ENCODE measurements around the gene CXXC5.
A peak's percentile ranks its signal among the peaks of the same experiment; 100 is the strongest.

The CXXC5 gene

DNA sequence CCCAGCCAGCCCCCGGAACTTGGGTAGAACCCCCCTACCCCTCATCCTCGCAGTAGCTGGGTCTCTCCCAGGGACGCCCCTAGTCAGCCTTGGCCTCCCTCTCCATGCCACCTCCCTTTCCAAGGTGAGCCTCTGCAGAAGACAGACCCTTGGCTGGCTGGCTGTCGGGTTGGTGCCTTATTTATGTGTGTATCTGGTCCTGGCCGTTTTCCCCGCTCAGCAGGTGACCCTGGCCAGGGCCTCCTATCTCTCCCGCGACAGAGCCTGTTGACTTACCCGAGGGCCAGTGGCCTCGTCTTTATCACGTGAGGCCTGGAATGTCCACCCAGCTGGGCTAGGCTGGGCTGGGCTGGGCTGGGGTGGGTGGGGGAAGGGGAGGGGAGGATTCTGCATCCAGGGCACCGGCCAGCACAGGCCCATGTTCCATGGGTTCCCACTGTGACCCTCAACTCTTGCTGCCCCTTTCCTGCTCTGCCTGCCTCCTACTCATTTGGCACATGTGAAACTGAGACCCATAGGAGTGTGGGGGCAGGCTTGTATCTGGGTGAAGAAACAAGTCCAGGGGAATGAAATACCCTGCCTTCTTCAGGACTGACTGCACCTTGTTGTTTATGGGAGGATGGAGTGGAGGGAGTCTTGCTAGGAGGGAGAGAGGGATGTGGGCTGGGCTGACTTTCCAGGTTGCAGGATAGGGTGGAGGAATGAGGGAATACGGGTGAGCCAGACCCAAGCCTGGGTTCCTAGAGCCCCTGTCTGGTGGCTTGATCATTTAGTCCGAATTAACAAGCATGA is 3.1 kb downstream of the CXXC5 start:
- DNase-seq (ENCODE audit: low read depth in 3 of 3): no peak

- peak in 1 of 3 donors; percentile 55 for DNase-seq (ENCODE audit: low read depth in 3 of 3)
These were observed 4.0 kb downstream of the CXXC5 start for GRCh38 chr5:139651853-139652787.

DNA sequence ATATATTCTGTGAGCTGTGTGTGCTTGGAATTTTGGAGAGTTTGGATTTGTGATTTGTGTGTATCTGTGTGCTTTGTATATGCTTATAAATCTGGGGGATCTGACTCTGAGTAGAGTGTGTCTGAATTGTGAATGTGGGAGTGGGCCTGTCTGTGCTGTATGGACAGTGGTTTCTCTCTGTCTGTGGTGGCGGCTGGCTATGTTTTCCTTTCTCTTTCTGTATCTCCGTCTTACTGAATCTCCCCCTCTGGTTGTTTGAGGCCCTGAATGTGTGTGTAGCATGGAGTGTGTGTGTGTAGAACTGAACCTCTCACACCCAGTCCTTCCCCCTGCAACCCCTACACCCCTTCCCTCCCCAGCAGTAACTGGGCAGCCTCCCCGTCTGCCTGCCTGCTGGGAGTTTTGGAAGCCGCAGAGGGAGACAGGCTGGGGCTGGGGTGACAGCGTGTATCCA is 4.7 kb downstream of the CXXC5 start:
- no peak for DNase-seq (ENCODE audit: low read depth in 3 of 3)

- no peak for DNase-seq (ENCODE audit: low read depth in 3 of 3)
These were observed 5.5 kb downstream of the CXXC5 start for GRCh38 chr5:139653616-139654015.

GRCh38 chr5:139654464-139654863 is 6.3 kb downstream of the CXXC5 start:
- DNase-seq (ENCODE audit: low read depth in 3 of 3): no peak

DNA sequence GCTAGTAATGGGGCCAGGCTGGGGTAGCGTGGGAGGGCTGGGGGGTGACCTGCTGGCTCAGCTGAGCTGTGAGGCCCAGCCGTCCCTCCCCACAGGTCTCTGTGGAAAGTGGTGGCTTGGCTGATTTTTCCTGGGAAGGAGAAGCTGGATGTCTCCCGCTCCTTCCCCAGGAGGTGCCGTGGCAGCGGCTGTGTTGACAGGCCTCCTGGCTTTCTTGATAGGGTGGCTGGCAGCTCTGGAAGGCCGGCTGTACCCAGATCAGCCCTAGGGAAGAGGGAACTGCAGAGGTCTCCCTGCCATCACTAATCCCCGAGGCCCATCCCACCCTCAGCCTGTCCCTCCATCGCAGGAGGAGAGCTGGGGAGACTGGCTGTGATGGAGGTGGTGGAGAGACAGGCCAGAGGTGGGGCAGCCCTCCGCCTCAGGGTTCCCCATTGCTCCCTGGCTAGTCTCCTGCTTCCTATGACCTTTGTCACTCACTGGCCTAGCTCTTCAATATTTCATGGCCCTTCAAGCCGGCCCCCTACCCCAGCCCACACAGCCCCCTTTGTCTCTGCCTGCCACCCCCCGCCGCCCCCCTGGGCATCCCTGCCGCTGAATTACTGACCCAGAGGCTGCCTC is 6.8 kb downstream of the CXXC5 start:
- DNase-seq (ENCODE audit: low read depth in 3 of 3): no peak

DNA sequence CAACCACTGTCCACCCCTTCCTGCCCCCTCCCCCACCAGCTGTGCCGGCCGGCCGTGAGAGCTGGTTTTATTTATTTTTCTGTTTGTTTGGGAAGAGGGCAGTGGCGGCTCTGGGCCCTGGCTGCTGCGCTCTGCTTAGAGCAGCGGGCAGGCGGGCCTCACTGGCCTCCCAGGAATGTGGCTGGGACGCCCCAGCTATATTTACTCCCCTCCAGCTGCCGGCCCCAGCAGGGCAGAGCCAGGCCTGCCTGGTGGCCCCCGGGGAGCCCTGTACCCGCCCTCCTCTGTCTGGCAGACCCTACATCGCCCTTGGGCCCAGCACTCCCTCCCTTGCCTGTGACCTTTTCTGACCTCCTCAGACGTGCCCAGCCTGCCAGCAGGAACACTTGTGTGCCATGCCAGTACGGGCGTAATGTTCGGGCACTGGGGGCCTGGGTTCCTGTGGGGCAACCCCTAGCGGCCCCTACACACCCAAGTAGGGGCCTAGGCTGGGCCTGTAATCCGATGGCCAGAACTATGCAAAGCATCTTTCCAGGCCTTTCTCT is 7.7 kb downstream of the CXXC5 start:
- DNase-seq (ENCODE audit: low read depth in 3 of 3): no peak

DNA sequence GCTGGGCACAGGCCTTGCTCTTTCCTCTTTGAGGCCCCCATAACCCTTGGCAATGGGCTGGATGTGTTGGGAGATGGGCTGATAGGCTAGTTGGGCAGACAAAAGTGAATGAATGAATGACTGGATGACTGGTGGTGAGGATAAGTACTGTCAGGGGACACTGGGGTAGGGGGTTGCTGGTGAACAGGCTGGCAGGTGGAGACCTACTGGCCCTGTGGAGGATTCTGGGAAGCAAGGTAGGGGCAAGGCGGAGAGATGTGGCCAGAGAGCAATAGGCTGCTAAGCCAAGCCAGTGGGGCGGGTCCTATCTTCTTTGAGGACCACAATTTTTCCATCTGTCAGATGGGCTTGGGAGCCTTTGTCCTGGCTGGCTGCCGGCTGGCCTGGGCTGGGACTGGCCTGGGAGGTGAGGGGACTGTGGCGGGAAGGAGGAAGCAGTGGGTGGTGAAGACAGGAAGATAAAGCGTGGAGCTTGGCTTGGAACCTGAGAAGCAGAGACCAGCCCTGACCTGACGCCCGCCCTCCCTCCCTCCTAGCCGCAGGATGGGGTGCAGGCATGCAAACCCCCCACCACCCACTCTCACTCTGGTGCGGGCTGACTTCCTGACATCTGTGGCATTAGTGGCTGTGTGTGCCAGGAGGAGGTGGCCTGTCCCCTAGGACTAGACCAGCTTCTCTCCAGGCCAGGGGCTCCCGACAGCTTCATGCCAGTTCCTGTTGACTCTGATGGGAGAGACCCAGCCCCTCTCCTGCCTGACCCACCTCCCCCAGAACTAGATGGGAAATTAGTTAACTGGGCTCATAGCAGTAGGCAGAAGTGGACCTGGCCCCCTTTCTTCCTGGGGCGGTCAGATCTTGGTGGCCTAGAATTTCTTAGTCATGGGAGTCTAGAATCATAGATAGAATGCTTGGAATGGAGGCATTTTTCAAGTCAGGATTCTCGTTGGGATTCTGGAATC is 9.5 kb downstream of the CXXC5 start:
- no peak for DNase-seq (ENCODE audit: low read depth in 3 of 3)

DNA sequence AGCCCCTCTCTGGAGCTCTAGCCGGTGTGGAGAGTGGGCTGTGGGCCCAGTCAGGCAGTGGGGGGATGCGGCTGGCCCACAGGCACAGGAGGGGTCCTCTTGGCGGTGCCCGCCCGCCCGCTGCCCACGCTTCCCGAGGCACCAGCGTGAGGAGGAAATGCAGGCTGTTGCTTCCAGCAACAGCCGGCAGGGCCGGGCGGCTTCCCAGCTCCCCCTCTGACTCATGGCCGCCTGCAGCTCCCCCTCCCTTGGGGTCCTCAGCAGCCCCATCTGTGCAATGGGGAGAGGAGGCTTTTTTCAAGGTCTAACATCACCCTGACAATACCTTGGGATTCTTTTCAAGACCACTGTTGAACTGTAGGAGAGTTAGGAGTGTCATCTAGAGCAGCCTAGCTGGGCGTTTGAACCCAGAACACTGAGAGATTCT is 10.4 kb downstream of the CXXC5 start:
- no peak for DNase-seq (ENCODE audit: low read depth in 3 of 3)

GRCh38 chr5:139658928-139659667 is 10.9 kb downstream of the CXXC5 start:
- DNase-seq (ENCODE audit: low read depth in 3 of 3): no peak

DNA sequence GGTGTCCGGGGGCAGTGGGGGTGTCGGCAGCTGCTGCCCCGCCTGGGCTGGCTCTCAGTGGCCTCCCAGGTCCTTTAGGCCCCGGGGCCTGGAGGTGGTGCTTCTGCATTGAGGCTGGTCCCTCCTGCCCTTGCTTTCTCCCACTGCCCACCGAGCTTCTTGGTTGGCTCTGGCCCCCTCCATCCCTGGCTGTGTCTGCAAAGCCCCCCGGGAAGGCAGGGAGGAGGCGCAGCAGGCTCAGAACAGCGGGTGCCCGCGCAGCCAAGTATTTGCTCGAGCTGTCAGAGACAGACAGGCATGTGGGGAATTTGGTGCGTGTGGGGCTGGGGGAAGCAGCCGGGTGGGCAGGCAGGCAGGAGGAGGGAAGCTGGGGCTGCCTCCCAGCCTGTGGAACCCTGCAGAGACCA is 11.5 kb downstream of the CXXC5 start:
- no peak for DNase-seq (ENCODE audit: low read depth in 3 of 3)

GRCh38 chr5:139660105-139660922 is 12.2 kb downstream of the CXXC5 start:
- DNase-seq (ENCODE audit: low read depth in 3 of 3): no peak

- DNase-seq (ENCODE audit: low read depth in 3 of 3): no peak
These were observed 13.0 kb downstream of the CXXC5 start for GRCh38 chr5:139660923-139661814.

- no peak for DNase-seq (ENCODE audit: low read depth in 3 of 3)
These were observed 14.5 kb downstream of the CXXC5 start for GRCh38 chr5:139662617-139663016.

GRCh38 chr5:139663207-139664085 is 15.3 kb downstream of the CXXC5 start:
- no peak for DNase-seq (ENCODE audit: low read depth in 3 of 3)

DNA sequence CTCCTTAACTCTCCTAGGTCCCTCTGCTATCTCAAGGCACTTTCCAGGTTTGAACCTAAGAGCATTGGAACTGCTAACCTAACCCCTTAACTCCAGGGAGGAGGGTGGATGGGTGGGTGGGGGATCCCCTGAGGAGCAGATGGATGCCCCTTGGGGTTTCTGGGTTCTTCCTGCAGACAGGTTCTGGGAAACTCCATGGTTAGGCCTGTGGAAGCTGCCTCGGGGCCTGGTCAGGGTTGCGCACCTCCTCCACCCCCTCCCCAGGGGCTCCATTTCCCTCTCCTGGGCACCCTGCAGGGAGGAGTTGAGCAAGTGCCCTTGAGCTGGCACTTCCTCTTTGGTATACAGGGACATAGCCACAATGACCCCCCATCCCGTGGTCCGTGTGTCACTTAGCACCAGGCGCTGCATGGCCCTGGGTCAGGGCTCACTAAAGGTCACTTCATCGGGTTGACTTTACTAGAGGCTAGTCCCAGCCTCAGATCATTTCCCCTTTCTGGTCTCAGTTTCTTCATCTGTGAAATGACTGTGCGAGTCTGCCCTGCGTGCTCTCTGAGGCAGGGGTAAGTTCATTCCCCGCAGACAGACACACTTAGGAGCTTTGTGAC is 16.0 kb downstream of the CXXC5 start:
- no peak for DNase-seq (ENCODE audit: low read depth in 3 of 3)
